OCI-LY7 (cell line): ENCODE results near the gene UQCRC2.

Experiments
- EZH2phosphoT487 ChIP-seq: fragments of 200-600 bp; sonication (generic); IDR thresholded peaks from 2 replicates; pipeline ENCODE4 v1.6.1; 2018; ENCODE audit warnings: low read depth, borderline replicate concordance, mild to moderate bottlenecking, mixed run types, antibody characterized with exemption, low read length, moderate library complexity, mixed read lengths
- TF ChIP-seq, protein P1 (sequence below): fragments of 200-600 bp; sonication (generic); conservative IDR thresholded peaks from 2 replicates; pipeline ENCODE4 v1.5.1; 2014; ENCODE audit warnings: mild to moderate bottlenecking, antibody characterized with exemption, low read length, moderate library complexity, mixed read lengths

DNA sequence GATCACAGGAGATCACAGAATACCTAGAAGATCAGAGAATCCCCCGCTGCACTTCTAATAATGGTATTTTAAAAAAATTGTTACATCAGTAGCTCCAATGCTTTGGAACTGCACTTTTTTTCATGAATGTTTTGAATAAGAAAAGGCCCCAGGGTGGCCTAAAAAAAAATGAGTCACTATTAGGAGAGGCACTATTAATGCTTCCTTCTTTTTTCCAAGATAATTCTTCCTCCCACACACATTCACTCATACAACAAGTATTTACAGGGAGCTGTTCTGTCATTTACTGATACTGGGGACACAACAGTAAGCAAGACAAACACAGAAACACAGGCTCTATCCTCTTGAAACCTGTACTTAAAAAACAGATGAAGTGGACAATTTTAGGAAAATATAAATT lies 48.4 kb downstream of the UQCRC2 start:
- TF ChIP-seq, protein P1, sequence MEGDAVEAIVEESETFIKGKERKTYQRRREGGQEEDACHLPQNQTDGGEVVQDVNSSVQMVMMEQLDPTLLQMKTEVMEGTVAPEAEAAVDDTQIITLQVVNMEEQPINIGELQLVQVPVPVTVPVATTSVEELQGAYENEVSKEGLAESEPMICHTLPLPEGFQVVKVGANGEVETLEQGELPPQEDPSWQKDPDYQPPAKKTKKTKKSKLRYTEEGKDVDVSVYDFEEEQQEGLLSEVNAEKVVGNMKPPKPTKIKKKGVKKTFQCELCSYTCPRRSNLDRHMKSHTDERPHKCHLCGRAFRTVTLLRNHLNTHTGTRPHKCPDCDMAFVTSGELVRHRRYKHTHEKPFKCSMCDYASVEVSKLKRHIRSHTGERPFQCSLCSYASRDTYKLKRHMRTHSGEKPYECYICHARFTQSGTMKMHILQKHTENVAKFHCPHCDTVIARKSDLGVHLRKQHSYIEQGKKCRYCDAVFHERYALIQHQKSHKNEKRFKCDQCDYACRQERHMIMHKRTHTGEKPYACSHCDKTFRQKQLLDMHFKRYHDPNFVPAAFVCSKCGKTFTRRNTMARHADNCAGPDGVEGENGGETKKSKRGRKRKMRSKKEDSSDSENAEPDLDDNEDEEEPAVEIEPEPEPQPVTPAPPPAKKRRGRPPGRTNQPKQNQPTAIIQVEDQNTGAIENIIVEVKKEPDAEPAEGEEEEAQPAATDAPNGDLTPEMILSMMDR = no peak
- no peak for TF ChIP-seq EZH2phosphoT487
